Stimulated activated CD4-positive, alpha-beta T cell treated with anti-CD3 and anti-CD28 coated beads, Interleukin-4, amount 100 ng/mL, for 1 hour (primary cell): Measurements from ENCODE around the gene SOCS4.
A peak's percentile ranks its signal among the peaks of the same experiment; 100 is the strongest.

Source experiments
- DNase-seq: peaks from one replicate; pipeline ENCODE4 v3.0.0-alpha.2; 2020

SOCS4 gene

GRCh38 chr14:55092341-55092740 is 65.3 kb downstream of the SOCS4 start:
- no peak for DNase-seq

- DNase-seq, result no peak
Observed at GRCh38 chr14:55094292-55095157, 67.5 kb downstream of the SOCS4 start.

DNA sequence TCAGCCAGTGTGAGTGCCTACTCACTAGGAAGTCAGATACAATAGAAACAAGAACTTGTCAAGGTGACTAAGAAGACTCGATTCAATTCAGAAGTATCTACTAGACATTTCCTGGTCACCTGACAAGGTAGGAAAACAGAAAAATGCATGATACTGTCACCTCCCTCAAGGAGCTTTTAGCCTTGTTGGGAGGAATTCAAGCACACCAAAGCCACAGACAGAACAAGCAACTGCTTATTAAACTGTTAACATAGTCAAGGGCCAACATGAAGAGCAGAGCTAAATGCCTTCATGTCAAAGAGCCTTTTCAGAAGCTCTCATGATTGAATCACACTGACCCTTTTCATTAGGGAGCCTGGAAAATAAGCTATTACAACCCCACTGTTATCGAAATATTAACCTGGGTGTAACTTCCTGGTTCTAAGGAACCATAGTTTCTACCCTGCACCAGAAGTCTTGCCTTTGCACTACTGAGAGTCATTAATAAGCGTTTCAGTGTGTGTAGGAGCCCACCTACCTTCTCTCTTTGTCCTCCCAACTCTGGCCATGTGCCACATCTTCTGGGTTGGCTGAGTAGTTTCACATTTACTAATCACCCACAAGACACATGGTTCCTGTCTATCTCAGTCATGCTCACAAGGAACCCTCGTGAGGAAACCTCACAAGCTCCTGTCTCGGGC is 71.0 kb downstream of the SOCS4 start:
- DNase-seq, result peak; percentile 41

DNA sequence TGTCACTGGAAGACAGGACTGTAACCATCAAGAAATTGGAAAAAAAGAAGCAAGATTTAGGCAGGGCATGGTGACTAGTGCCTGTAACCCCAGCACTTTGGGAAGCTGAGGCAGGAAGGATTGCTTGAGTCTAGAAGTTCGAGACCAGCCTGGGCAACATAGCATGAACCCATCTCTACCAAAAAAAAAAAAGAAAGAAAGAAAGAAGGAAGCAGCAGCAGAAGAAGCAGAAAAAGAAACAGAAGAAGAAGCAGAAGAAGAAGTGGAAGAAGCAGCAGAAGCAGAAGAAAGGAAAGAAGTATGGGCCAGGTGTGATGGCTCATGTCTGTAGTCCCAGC is 71.5 kb downstream of the SOCS4 start:
- no peak for DNase-seq
